Measurements from ENCODE around the gene CPB2. TPM values are rescaled to one million over a fixed set of nuclear protein-coding genes. Genes with fewer than 3 reads are reported as not detected.

Gene CPB2
- total and polyA plus RNA-seq, 2 donors: 0.24 TPM; not detected in 1

DNA sequence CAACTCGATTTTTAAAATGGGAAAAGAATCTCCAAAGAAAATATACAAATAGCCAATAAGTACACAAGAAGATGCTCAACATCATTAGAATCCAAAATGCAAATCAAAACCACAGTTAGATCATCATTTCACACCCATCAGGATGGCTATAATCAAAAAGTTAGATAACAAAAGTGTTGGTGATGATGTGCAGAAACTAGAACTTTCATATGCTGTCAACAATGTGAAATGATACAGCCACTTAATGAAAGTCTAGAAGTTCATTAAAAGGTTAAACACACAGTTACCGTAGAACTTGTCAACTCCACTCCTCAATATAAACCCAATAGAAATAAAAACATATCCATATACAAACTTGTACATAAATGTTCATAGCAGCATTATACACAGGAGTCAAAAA, 64.1 kb downstream of the CPB2 start:
- H3K4me1 ChIP-seq (ENCODE audit: insufficient read depth): no peaks in the 10 kb centered on the region

GRCh38 chr13:46039411-46040182, 65.2 kb downstream of the CPB2 start:
- DNase-seq (ENCODE audit: extremely low spot score): no peak
- H3K27ac ChIP-seq (ENCODE audit: low read depth): no peak overlapping the region
- H3K4me3 ChIP-seq (ENCODE audit: low read depth, low read length): no peak overlapping the region
- peaks cover 6% of the 10 kb centered on the region for H3K36me3 ChIP-seq (ENCODE audit: insufficient read depth)
- H3K4me1 ChIP-seq (ENCODE audit: insufficient read depth): no peaks in the 10 kb centered on the region
- WGBS: 81% methylated on average over 6 of the region's 6 CpGs

More for the DNA sequence above, 64.1 kb downstream of the CPB2 start:
- Histone ChIP-seq H3K4me3 (ENCODE audit: low read depth, low read length) (no peak overlapping the region), H3K36me3 (ENCODE audit: insufficient read depth) (peaks cover 5% of the 10 kb centered on the region), H3K27ac (ENCODE audit: low read depth) (no peak overlapping the region)
- 61% methylated on average over 2 of the region's 2 CpGs for WGBS
- no peak for DNase-seq (ENCODE audit: extremely low spot score)

GRCh38 chr13:46038296-46038695, 66.5 kb downstream of the CPB2 start:
- H3K4me3 ChIP-seq (ENCODE audit: low read depth, low read length): no peak overlapping the region
- peaks cover 6% of the 10 kb centered on the region for H3K36me3 ChIP-seq (ENCODE audit: insufficient read depth)
- WGBS: 98% methylated on average over 4 of the region's 4 CpGs
- H3K4me1 ChIP-seq (ENCODE audit: insufficient read depth): no peaks in the 10 kb centered on the region
- DNase-seq (ENCODE audit: extremely low spot score): no peak
- H3K27ac ChIP-seq (ENCODE audit: low read depth): no peak overlapping the region

- Histone ChIP-seq H3K4me3 (ENCODE audit: low read depth, low read length) (no peak overlapping the region), H3K27ac (ENCODE audit: low read depth) (no peak overlapping the region), H3K4me1 (ENCODE audit: insufficient read depth) (no peaks in the 10 kb centered on the region), H3K36me3 (ENCODE audit: insufficient read depth) (peaks cover 3% of the 10 kb centered on the region)
- 86% methylated on average over 2 of the region's 2 CpGs for WGBS
- DNase-seq (ENCODE audit: extremely low spot score): no peak
These were observed 69.8 kb downstream of the CPB2 start for GRCh38 chr13:46035066-46035465.

- DNase-seq (ENCODE audit: extremely low spot score): no peak
- H3K36me3 ChIP-seq (ENCODE audit: insufficient read depth): peaks cover 3% of the 10 kb centered on the region
- H3K4me1 ChIP-seq (ENCODE audit: insufficient read depth): no peaks in the 10 kb centered on the region
- no peak overlapping the region for H3K27ac ChIP-seq (ENCODE audit: low read depth)
- H3K4me3 ChIP-seq (ENCODE audit: low read depth, low read length): no peak overlapping the region
These were observed 72.5 kb downstream of the CPB2 start for GRCh38 chr13:46032341-46032740.

GRCh38 chr13:46031581-46032263, 73.1 kb downstream of the CPB2 start:
- 94% methylated on average over 4 of the region's 4 CpGs for WGBS
- no peak for DNase-seq (ENCODE audit: extremely low spot score)

DNA sequence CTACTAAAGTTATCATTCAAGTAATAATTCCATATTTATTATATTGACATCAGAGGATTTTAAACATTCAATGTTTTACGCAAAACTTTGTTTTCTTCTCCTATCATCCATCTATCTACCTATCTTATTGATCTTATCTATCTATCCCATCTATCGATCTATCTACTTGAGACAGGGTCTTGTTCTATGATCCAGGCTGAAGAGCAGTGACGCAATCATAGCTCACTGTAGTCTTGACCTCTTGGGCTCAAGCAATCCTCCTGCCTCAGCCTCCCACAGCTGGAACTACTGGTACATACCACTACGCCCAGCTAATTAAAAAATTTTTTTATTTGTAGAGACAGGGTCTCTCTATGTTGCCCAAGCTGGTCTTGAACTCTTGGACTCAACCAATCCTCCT, 79.7 kb downstream of the CPB2 start:
- Histone ChIP-seq H3K27ac (ENCODE audit: low read depth) (no peak overlapping the region), H3K4me1 (ENCODE audit: insufficient read depth) (no peaks in the 10 kb centered on the region), H3K4me3 (ENCODE audit: low read depth, low read length) (no peak overlapping the region), H3K36me3 (ENCODE audit: insufficient read depth) (no peaks in the 10 kb centered on the region)
- over 99% methylated on average over 4 of the region's 4 CpGs for WGBS
- DNase-seq (ENCODE audit: extremely low spot score): no peak

More at GRCh38 chr13:46031581-46032263, 73.1 kb downstream of the CPB2 start:
- Histone ChIP-seq H3K27ac (ENCODE audit: low read depth) (no peak overlapping the region), H3K4me3 (ENCODE audit: low read depth, low read length) (no peak overlapping the region), H3K36me3 (ENCODE audit: insufficient read depth) (peaks cover 3% of the 10 kb centered on the region), H3K4me1 (ENCODE audit: insufficient read depth) (no peaks in the 10 kb centered on the region)

- 93% methylated on average over 2 of the region's 2 CpGs for WGBS
- DNase-seq (ENCODE audit: extremely low spot score): no peak
- H3K36me3 ChIP-seq (ENCODE audit: insufficient read depth): peaks cover 3% of the 10 kb centered on the region
- H3K4me1 ChIP-seq (ENCODE audit: insufficient read depth): no peaks in the 10 kb centered on the region
- H3K4me3 ChIP-seq (ENCODE audit: low read depth, low read length): no peak overlapping the region
- H3K27ac ChIP-seq (ENCODE audit: low read depth): no peak overlapping the region
These were observed 82.4 kb downstream of the CPB2 start for GRCh38 chr13:46022481-46022880.

GRCh38 chr13:46016216-46016615, 88.6 kb downstream of the CPB2 start:
- Histone ChIP-seq H3K4me1 (ENCODE audit: insufficient read depth) (no peaks in the 10 kb centered on the region), H3K27ac (ENCODE audit: low read depth) (no peak overlapping the region), H3K4me3 (ENCODE audit: low read depth, low read length) (no peak overlapping the region), H3K36me3 (ENCODE audit: insufficient read depth) (peaks cover 7% of the 10 kb centered on the region)
- no peak for DNase-seq (ENCODE audit: extremely low spot score)

- Histone ChIP-seq H3K36me3 (ENCODE audit: insufficient read depth) (peaks cover 7% of the 10 kb centered on the region), H3K4me1 (ENCODE audit: insufficient read depth) (no peaks in the 10 kb centered on the region), H3K27ac (ENCODE audit: low read depth) (no peak overlapping the region), H3K4me3 (ENCODE audit: low read depth, low read length) (no peak overlapping the region)
- 86% methylated on average over 3 of the region's 3 CpGs for WGBS
- DNase-seq (ENCODE audit: extremely low spot score): no peak
These were observed 89.5 kb downstream of the CPB2 start for GRCh38 chr13:46015366-46015765.

- Histone ChIP-seq H3K4me1 (ENCODE audit: insufficient read depth) (no peaks in the 10 kb centered on the region), H3K36me3 (ENCODE audit: insufficient read depth) (peaks cover 4% of the 10 kb centered on the region), H3K27ac (ENCODE audit: low read depth) (no peak overlapping the region), H3K4me3 (ENCODE audit: low read depth, low read length) (no peak overlapping the region)
- DNase-seq (ENCODE audit: extremely low spot score): no peak
These were observed 92.4 kb downstream of the CPB2 start for GRCh38 chr13:46012404-46012803.

DNA sequence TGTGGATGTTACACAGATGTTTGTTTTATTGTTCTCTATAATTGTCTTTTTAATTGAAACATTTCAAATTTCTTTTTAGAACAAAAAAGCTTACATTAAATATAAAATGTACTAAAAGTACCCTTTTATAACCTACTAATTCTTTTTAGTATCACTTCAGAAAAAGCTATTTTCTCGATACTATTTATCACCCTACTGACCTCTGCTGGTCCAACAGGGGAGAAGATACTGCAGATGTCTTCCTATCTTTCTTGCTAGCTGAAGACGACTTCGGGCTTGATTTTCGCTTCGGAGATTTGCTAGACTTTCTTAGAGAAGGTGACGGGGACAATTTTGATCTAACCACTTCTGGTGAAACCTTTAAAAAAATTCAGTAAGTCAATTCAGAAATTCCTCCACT, 94.7 kb downstream of the CPB2 start:
- H3K4me3 ChIP-seq (ENCODE audit: low read depth, low read length): no peak overlapping the region
- WGBS: 82% methylated on average over 6 of the region's 6 CpGs
- DNase-seq (ENCODE audit: extremely low spot score): no peak
- peaks cover 4% of the 10 kb centered on the region for H3K36me3 ChIP-seq (ENCODE audit: insufficient read depth)
- no peaks in the 10 kb centered on the region for H3K4me1 ChIP-seq (ENCODE audit: insufficient read depth)
- H3K27ac ChIP-seq (ENCODE audit: low read depth): no peak overlapping the region

GRCh38 chr13:46008631-46009030, 96.2 kb downstream of the CPB2 start:
- Histone ChIP-seq H3K4me3 (ENCODE audit: low read depth, low read length) (no peak overlapping the region), H3K36me3 (ENCODE audit: insufficient read depth) (peaks cover 4% of the 10 kb centered on the region), H3K27ac (ENCODE audit: low read depth) (no peak overlapping the region), H3K4me1 (ENCODE audit: insufficient read depth) (no peaks in the 10 kb centered on the region)
- 86% methylated on average over 2 of the region's 2 CpGs for WGBS
- no peak for DNase-seq (ENCODE audit: extremely low spot score)

GRCh38 chr13:46006688-46007452, 98.0 kb downstream of the CPB2 start:
- Histone ChIP-seq H3K4me3 (ENCODE audit: low read depth, low read length) (no peak overlapping the region), H3K36me3 (ENCODE audit: insufficient read depth) (no peaks in the 10 kb centered on the region), H3K4me1 (ENCODE audit: insufficient read depth) (no peaks in the 10 kb centered on the region), H3K27ac (ENCODE audit: low read depth) (no peak overlapping the region)
- DNase-seq (ENCODE audit: extremely low spot score): no peak
- WGBS: 92% methylated on average over 6 of the region's 6 CpGs

Measured in urinary bladder (tissue), 4 donors.